B cell (primary cell): ENCODE measurements around the gene ISLR. TPM values are rescaled to one million over a fixed set of nuclear protein-coding genes. Genes with fewer than 3 reads are reported as not detected.

Source experiments
- ATAC-seq: fragments of 200-7000 bp; cut with Tn5 transposase; one replicate; pipeline ENCODE4 v1.10.0; 2021; ENCODE audit warnings: low read depth, mild to moderate bottlenecking, moderate number of reproducible peaks, moderate library complexity
- CTCF ChIA-PET: fragments of 350-600 bp; sonication (Branson Sonifier 250); formaldehyde crosslinking; loops from one replicate; lab custom pipeline; 2021; ENCODE audit warnings: antibody characterized with exemption, inconsistent platforms; lab: Charles Lee
- POLR2A ChIA-PET: fragments of 350-600 bp; sonication (Branson Sonifier 250); formaldehyde crosslinking; loops from one replicate; lab custom pipeline; 2021; ENCODE audit warnings: antibody characterized with exemption; lab: Charles Lee
- DNase-seq: peaks from one replicate; pipeline ENCODE4 v3.0.0; 2013
- H2AFZ ChIP-seq: 2 replicates; pipeline ENCODE4 v1.6.1; 2012; ENCODE audit warnings: mild to moderate bottlenecking, low read depth, low read length; ENCODE audit not compliant: insufficient read depth, poor library complexity, severe bottlenecking
- H3K27ac ChIP-seq, 2 donors: 1 replicate in 1 of 2; 2 replicates in 1 of 2; pipeline ENCODE4 v1.5.1; 2012 to 2013; ENCODE audit warnings: low read length in 2 of 2, mild to moderate bottlenecking in 2 of 2, moderate library complexity in 1 of 2
- H3K27me3 ChIP-seq, 4 experiments: fragments of 200-600 bp in 1 of 4; sonication (generic) in 1 of 4; replicated peaks in 1 of 4; 1 replicate in 2 of 4; 2 replicates in 2 of 4; pipeline versions ENCODE4 v1.6.1 to v1.7.0; 2013 to 2016; ENCODE audit warnings: low read length in 3 of 4, mild to moderate bottlenecking in 2 of 4, mixed read lengths in 1 of 4, moderate library complexity in 1 of 4; ENCODE audit not compliant: insufficient read depth in 4 of 4, control insufficient read depth in 3 of 4; ENCODE audit errors: control extremely low read depth in 1 of 4
- H3K36me3 ChIP-seq, 2 experiments: replicated peaks in 1 of 2; 1 replicate in 1 of 2; 2 replicates in 1 of 2; pipeline versions ENCODE4 v1.6.1 to v1.7.1; 2013; ENCODE audit warnings: low read length in 1 of 2; ENCODE audit not compliant: insufficient read depth in 2 of 2, control insufficient read depth in 1 of 2; ENCODE audit errors: control extremely low read depth in 1 of 2, extremely low read depth in 1 of 2
- H3K4me1 ChIP-seq, 2 donors: fragments of 200-600 bp in 1 of 2; sonication (generic) in 1 of 2; 1 replicate in 1 of 2; 2 replicates in 1 of 2; pipeline versions ENCODE4 v1.5.1 to v1.6.1; 2013 to 2017; ENCODE audit warnings: low read length in 2 of 2; ENCODE audit not compliant: control insufficient read depth in 2 of 2, insufficient read depth in 2 of 2
- H3K4me2 ChIP-seq: replicated peaks from 2 replicates; pipeline ENCODE3; 2012; ENCODE audit warnings: mild to moderate bottlenecking, low read depth, low read length; ENCODE audit not compliant: poor library complexity, severe bottlenecking
- H3K4me3 ChIP-seq, 5 experiments: fragments of 200-600 bp in 1 of 5; sonication (generic) in 1 of 5; 1 replicate in 3 of 5; 2 replicates in 2 of 5; pipeline versions ENCODE4 v1.5.1 to v1.7.0; 2011 to 2016; ENCODE audit warnings: low read length in 4 of 5, mild to moderate bottlenecking in 4 of 5, low read depth in 2 of 5, control low read depth in 1 of 5, moderate library complexity in 1 of 5; ENCODE audit not compliant: insufficient read depth in 1 of 5; ENCODE audit errors: control extremely low read depth in 1 of 5, extremely low read depth in 1 of 5
- H3K79me2 ChIP-seq: fragments of 200-600 bp; sonication (generic); one replicate; pipeline ENCODE4 v1.6.0; 2016; ENCODE audit warnings: low read length; ENCODE audit not compliant: control insufficient read depth, insufficient read depth
- H3K9ac ChIP-seq: fragments of 200-600 bp; sonication (generic); 2 replicates; pipeline ENCODE4 v1.6.1; 2017; ENCODE audit warnings: mild to moderate bottlenecking, low read length, moderate library complexity
- H3K9me3 ChIP-seq, 3 donors: one replicate each; pipeline versions ENCODE4 v1.6.1 to v1.7.1; 2013; ENCODE audit warnings: low read length in 2 of 3; ENCODE audit not compliant: control insufficient read depth in 2 of 3, insufficient read depth in 1 of 3; ENCODE audit errors: control extremely low read depth in 1 of 3
- H4K20me1 ChIP-seq: 2 replicates; pipeline ENCODE4 v1.6.0; 2012; ENCODE audit warnings: mild to moderate bottlenecking, low read length; ENCODE audit not compliant: insufficient read depth, control insufficient read depth, poor library complexity, severe bottlenecking
- H3K27ac Mint-ChIP-seq: one replicate; pipeline ENCODE4 v1.8.0; 2021; ENCODE audit warnings: mixed read lengths
- H3K27me3 Mint-ChIP-seq: one replicate; pipeline ENCODE4 v1.8.0; 2021; ENCODE audit warnings: mixed read lengths
- H3K4me1 Mint-ChIP-seq: one replicate; pipeline ENCODE4 v1.8.0; 2021; ENCODE audit warnings: mixed read lengths
- H3K4me3 Mint-ChIP-seq: one replicate; pipeline ENCODE4 v1.8.0; 2021; ENCODE audit warnings: mixed read lengths
- H3K9me3 Mint-ChIP-seq: one replicate; pipeline ENCODE4 v1.8.0; 2022; ENCODE audit warnings: mixed read lengths; ENCODE audit not compliant: insufficient read depth
- CTCF ChIP-seq: fragments of 200-600 bp; IDR thresholded peaks from one replicate; pipeline ENCODE4 v1.8.0; 2022; ENCODE audit warnings: antibody characterized with exemption, mild to moderate bottlenecking
- EZH2 ChIP-seq: IDR thresholded peaks from 2 replicates; pipeline ENCODE4 v1.6.1; 2012; ENCODE audit warnings: borderline replicate concordance, low read depth, mild to moderate bottlenecking, moderate library complexity, low read length; ENCODE audit not compliant: insufficient read depth, poor library complexity, severe bottlenecking
- WGBS: methylation state at CpG from one replicate; pipeline ENCODE4 v1.1.5; 2013; ENCODE audit warnings: missing lambda C conversion rate; ENCODE audit not compliant: insufficient coverage; 5-methylcytosine and 5-hydroxymethylcytosine counted together
- intact Hi-C: fragments of 100-400 bp; cut with micrococcal nuclease; formaldehyde crosslinking; loops from one replicate; pipeline ENCODE4 v1.10.0; 2022
- polyA plus RNA-seq: library from polyadenylated mRNA; depleted of rRNA; stranded (reverse); fragments of >200 nt; gene quantifications from 2 replicates; pipeline ENCODE4 v1.2.3, GENCODE V29; 2012
- total RNA-seq, 2 donors: library from RNA; stranded (reverse); fragments of 120-200 nt in 1 of 2; gene quantifications; 1 replicate in 1 of 2; 2 replicates in 1 of 2; pipeline versions ENCODE4 v1.2.3 to v1.2.4, GENCODE V29; 2013 to 2022

ISLR gene
- total and polyA plus RNA-seq, 2 donors (not counting 1 experiment from before 2014, with no cell fraction given), result not detected

- H3K27ac ChIP-seq, result no peak overlapping the region
- 81% methylated on average over 3 of the region's 3 CpGs for WGBS
- CTCF ChIA-PET, result interaction anchor here (0.6 to 0.9 kb wide), 2 partner anchors 8 to 93 kb away, joined by 3 read pairs; no protein-coding TSS in a partner anchor
- peaks cover 4% of the 10 kb centered on the region for H3K27me3 Mint-ChIP-seq
- no peaks in the 10 kb centered on the region for H3K9me3 Mint-ChIP-seq
- no peaks in the 10 kb centered on the region for H3K4me1 ChIP-seq
- no peak overlapping the region for H3K4me3 Mint-ChIP-seq
- TF ChIP-seq EZH2, result no peak
- TF ChIP-seq CTCF, result no peak
- no peaks in the 10 kb centered on the region for H3K9me3 ChIP-seq
- no peak overlapping the region for H3K27ac Mint-ChIP-seq
- H3K4me2 ChIP-seq, result no peak overlapping the region
- H3K4me3 ChIP-seq, result no peak overlapping the region
- DNase-seq (no peak), ATAC-seq (no peak)
- H2AFZ ChIP-seq, result no peak overlapping the region
- H3K4me1 Mint-ChIP-seq, result no peaks in the 10 kb centered on the region
- H3K9ac ChIP-seq, result no peak overlapping the region
- intact Hi-C loops, result no loop called here
- H4K20me1 ChIP-seq, result no peaks in the 10 kb centered on the region
- no peaks in the 10 kb centered on the region for H3K36me3 ChIP-seq
- POLR2A ChIA-PET, result no interaction called here
- no peaks in the 10 kb centered on the region for H3K79me2 ChIP-seq
- peaks cover 0 to 5% (median 0%) of the 10 kb centered on the region in 4 experiments for H3K27me3 ChIP-seq
Observed at GRCh38 chr15:74191798-74192197, 18.3 kb downstream of the ISLR start.

GRCh38 chr15:74192751-74193150 lies 19.2 kb downstream of the ISLR start:
- Mint-ChIP-seq H3K4me1 (no peaks in the 10 kb centered on the region), H3K27me3 (peaks cover 4% of the 10 kb centered on the region)
- WGBS, result 72% methylated on average over 3 of the region's 5 CpGs

More at GRCh38 chr15:74192751-74193150, 19.2 kb downstream of the ISLR start:
- Mint-ChIP-seq H3K27ac (no peak overlapping the region), H3K9me3 (no peaks in the 10 kb centered on the region), H3K4me3 (no peak overlapping the region)
- Histone ChIP-seq H3K9ac (no peak overlapping the region), H4K20me1 (no peaks in the 10 kb centered on the region), H3K4me2 (no peak overlapping the region), H3K9me3 (no peaks in the 10 kb centered on the region), H3K4me3 (no peak overlapping the region), H3K27ac (no peak overlapping the region), H3K27me3 (peaks cover 0 to 5% (median 0%) of the 10 kb centered on the region in 4 experiments), H3K36me3 (no peaks in the 10 kb centered on the region), H2AFZ (no peak overlapping the region), H3K79me2 (no peaks in the 10 kb centered on the region), H3K4me1 (no peaks in the 10 kb centered on the region)
- DNase-seq (no peak), ATAC-seq (no peak)
- CTCF ChIA-PET, result no interaction called here
- POLR2A ChIA-PET, result no interaction called here
- TF ChIP-seq CTCF (no peak), EZH2 (no peak)
- intact Hi-C loops, result no loop called here
